Choroid plexus epithelial cell (primary cell): ENCODE data around the gene TMEM181.
A peak's percentile ranks its signal among the peaks of the same experiment; 100 is the strongest.
"Not testable (repeated sequence)": the region's sequence is repeated elsewhere in the genome, so short reads cannot be mapped to it uniquely, and the experiment has no call there.

Experiments
- DNase-seq: peaks from one replicate; pipeline ENCODE4 v3.0.0-alpha.2; 2010; ENCODE audit warnings: low read depth
- H3K4me3 ChIP-seq: 2 replicates; pipeline ENCODE4 v1.5.1; 2011; ENCODE audit warnings: low read depth, mild to moderate bottlenecking, control low read depth, low read length, moderate library complexity
- CTCF ChIP-seq: conservative IDR thresholded peaks from 2 replicates; pipeline ENCODE4 v1.5.1; 2011; ENCODE audit warnings: low read depth, mild to moderate bottlenecking, control low read depth, inconsistent platforms, low read length, moderate library complexity

Gene TMEM181

GRCh38 chr6:158628542-158628941 lies 68.7 kb downstream of the TMEM181 start:
- no peak for DNase-seq
- TF ChIP-seq CTCF, result no peak
- no peak overlapping the region for H3K4me3 ChIP-seq

GRCh38 chr6:158629367-158630221 lies 69.7 kb downstream of the TMEM181 start:
- TF ChIP-seq CTCF, result peak; percentile 27
- no peak overlapping the region for H3K4me3 ChIP-seq
- no peak for DNase-seq

- H3K4me3 ChIP-seq, result no peak overlapping the region
- peak; percentile 59 for DNase-seq
- peak; percentile 15 for TF ChIP-seq CTCF
Measured at GRCh38 chr6:158630938-158631616, 71.2 kb downstream of the TMEM181 start.

- TF ChIP-seq CTCF, result no peak
- no peak overlapping the region for H3K4me3 ChIP-seq
- peak; percentile 93 for DNase-seq
Measured at GRCh38 chr6:158631678-158632537, 72.0 kb downstream of the TMEM181 start.

GRCh38 chr6:158632538-158633119 lies 72.7 kb downstream of the TMEM181 start:
- not testable (repeated sequence) for DNase-seq, H3K4me3 ChIP-seq

- no peak overlapping the region for H3K4me3 ChIP-seq
- DNase-seq, result no peak
- TF ChIP-seq CTCF, result no peak
Measured at GRCh38 chr6:158633127-158633526, 73.2 kb downstream of the TMEM181 start.
